HG03108 (cell line): ENCODE measurements around the gene KDM6A.
"Not testable (repeated sequence)": the region's sequence is repeated elsewhere in the genome, so short reads cannot be mapped to it uniquely, and the experiment has no call there.

Experiments
- ATAC-seq: cut with Tn5 transposase; IDR thresholded peaks from one replicate; pipeline ENCODE4 v1.9.1; 2021; ENCODE audit warnings: moderate library complexity; ENCODE audit not compliant: unreplicated experiment

The KDM6A gene

GRCh38 chrX:44954562-44954961, 81.6 kb downstream of the KDM6A start:
- no peak for ATAC-seq

- no peak for ATAC-seq
Measured at GRCh38 chrX:44957848-44958247, 84.9 kb downstream of the KDM6A start.

GRCh38 chrX:44958480-44958879, 85.5 kb downstream of the KDM6A start:
- no peak for ATAC-seq

- no peak for ATAC-seq
Measured at GRCh38 chrX:44961817-44962607, 89.0 kb downstream of the KDM6A start.

DNA sequence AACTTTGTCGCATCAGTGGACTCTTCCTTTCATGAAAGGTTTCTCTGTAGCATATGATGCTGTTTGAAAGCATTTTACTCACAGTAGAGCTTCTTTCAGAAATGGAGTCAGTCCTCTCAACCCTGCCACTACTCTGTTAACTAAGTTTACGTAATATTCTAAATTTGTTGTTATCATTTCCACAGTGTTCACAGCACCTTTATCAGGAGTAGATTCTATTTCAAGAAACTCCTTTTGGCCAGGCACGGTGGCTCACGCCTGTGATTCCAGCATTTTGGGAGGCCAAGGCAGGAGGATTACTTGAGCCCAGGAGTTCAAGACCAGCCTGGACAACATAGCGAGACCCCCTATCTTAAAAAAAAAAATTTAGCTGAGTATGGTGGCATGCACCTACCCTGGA, 90.0 kb downstream of the KDM6A start:
- ATAC-seq, result no peak

DNA sequence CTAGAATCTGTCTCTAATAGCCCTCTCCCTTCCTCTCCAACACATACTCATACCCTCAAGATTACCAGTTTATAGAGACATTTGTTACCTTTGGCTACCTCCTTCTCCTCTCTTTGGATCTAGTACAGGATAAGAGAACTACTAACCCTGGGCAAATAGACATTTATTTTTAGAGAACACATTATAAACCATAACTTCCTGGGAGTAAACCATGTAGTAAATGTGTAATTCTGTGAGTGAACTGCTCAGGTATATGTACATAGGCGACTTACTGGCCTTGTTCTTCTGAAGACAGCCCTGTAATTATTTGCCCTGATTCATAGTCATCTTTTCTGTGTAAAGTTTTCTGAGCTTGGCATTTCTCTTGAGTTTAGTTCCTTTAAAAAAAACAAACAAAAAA, 94.2 kb downstream of the KDM6A start:
- ATAC-seq, result no peak

DNA sequence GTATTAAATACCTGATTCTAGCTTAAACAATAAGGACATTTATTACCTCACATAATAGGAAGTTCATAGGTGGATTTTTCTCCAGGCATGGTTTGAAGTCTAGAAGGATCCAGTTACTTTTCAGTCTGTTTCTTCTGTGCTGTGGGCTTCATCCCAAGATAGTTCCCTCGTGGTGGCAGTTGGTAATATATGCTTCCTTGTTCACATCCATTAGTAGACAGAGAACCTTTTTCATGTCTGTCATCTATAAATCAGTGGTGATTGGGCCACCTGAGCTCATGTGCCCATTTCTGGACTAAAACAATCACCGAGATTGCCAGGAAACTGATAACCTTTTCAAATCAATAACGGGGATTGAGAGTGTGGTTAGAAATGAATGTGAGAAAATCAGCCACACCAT, 97.7 kb downstream of the KDM6A start:
- ATAC-seq, result no peak

DNA sequence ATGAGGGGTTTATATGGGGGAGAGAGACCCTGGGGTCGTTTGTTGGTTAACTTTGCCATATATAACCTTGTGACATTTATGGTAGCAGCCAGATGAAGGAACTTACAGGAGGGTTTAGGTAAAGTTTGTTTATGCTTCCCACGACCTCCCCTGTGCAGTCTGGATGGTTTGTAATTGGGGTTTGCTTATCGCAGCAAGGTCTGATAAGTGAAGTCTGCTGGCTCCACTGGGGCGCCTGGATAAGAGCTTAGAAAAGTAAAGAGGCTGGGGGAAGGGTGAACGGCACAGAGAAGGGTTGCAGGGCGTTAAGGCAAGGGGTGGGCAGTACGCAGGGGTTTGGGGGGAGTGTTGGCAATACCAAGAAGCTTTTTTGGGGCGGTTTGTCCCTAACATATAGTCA, 98.7 kb downstream of the KDM6A start:
- no peak for ATAC-seq

DNA sequence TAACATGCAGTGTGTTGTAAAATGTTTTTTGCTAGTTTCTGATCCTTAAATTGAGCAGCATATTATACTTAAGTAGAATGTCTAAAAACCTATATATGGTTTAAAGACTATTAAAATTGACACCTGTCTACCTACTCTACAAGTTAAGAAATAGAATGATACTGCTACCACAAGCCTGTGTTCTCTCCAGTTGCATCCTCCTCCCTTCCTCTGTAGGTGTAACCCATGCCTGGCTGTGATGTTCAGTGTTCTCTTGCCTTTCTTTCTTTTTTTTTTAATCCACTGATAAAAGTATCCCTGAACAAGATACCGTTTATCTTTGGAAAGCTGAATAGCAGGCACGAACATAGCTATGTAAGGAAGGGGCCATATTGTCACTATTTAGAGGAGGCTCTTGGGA, 99.1 kb downstream of the KDM6A start:
- no peak for ATAC-seq

DNA sequence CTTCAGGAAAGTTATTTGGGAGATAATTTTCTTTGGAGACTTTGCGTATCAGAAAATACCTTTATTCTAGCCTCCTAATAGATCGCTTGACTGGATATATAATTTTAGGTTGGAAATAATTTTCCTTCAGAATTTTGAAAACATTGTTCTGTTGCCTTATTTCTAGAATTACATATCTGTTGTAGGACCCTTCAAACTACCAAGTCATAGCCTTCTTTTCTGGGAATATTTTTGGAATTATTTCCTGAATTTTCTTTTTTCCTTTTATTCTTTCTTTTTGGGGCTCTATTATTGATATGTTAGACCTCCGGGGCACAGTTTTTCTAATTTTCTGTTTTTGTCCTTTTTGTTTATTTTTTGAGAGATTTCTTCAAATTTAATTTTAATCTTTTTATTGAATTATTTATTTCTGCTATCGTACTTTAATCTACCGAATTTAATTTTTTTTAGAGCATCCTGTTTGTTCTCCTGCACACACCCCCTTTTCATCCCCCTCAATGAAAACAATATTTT, 100.5 kb downstream of the KDM6A start:
- no peak for ATAC-seq

DNA sequence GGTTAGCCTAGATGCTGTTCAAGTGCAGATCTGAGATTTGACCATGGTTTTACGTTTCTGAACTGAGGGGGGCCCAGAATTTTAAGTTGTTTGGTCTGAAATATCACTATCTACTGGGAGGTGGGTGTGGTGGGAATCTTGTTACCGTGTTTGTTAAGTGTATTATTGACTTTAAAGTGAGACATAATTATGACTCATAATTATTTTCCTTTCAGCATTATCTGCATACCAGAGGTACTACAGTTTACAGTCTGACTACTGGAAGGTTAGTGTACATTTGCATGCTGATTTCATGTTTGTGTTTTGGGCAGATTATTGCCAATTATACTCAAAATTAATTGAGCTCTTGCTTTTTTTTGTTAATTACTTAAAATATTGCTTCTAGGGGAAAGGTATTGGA, 101.5 kb downstream of the KDM6A start:
- no peak for ATAC-seq

GRCh38 chrX:44975666-44976263, 102.8 kb downstream of the KDM6A start:
- no peak for ATAC-seq

- no peak for ATAC-seq
Measured at GRCh38 chrX:44978976-44979375, 106.0 kb downstream of the KDM6A start.

DNA sequence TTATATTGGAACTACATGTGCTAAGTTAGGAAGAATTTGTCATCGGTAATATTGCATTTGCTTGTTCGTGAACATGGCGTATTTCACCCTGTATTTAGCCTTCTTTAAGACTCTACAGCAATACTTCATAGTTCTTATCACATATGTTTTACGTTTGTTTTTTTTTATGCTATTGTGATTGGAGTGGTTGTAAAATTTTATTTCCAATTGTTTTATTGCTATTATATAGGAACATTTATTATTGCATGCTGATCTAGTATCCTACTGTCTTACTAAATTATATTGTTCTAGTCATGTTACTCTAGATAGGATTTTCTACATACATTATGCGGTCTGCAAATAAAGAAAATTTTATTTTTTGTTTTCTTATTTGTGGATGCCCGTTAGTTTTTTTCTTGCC, 107.4 kb downstream of the KDM6A start:
- ATAC-seq, result no peak

DNA sequence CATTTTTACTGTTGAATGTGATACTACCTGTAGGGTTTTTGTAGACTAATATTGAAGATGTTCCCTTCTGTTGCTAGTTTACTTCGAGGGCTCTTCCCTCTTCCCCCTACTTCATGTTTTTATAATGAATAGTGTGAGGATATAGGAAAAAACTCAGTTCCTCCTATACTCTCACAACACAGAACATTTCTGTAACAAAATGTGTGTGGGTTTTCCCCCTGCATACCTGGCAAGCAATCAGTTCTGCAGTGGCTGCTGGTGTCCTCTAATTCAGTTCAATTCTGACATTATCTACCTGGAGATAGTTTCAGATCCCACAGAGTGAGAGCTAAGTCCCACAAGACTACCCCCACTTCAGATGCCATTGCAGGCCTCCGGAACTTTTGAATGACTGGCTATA, 107.9 kb downstream of the KDM6A start:
- ATAC-seq, result no peak

DNA sequence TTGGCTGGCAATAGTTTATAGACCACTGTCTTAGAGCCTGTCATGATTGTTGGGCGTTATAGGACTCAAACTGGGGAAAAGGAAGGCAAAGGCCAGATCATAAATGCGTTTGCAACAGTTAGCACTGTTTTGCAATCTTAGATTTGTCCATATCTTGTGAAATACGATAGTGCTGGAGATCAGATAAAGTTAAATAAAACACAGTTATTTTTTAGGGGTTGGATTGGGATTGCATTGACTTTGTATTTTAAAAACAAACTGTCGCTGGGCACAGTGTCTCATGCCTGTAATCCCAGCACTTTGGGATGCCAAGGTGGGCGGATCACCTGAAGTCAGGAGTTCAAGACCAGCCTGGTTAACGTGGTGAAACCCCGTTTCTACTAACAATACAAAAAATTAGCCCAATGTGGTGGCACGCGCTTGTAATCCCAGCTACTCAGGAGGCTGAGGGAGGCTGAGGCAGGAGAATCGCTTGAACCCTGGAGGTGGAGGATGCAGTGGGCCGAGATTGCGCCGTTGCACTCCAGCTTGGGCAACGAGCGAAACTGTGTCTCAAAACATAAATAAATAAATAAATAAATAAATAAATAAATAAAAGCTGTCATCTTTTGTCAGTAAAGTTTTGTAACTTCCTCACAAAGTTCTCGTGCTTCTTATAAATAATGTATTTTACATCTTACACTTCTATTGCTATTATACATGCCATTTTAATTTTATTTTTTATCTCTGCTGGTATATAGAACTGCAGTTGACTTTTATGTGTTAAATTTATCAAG, 117.2 kb downstream of the KDM6A start:
- no peak for ATAC-seq

GRCh38 chrX:44992775-44993174, 119.8 kb downstream of the KDM6A start:
- ATAC-seq, result no peak

- ATAC-seq, result no peak
Measured at GRCh38 chrX:44996277-44996676, 123.3 kb downstream of the KDM6A start.

GRCh38 chrX:44997282-44997812, 124.4 kb downstream of the KDM6A start:
- ATAC-seq, result no peak

DNA sequence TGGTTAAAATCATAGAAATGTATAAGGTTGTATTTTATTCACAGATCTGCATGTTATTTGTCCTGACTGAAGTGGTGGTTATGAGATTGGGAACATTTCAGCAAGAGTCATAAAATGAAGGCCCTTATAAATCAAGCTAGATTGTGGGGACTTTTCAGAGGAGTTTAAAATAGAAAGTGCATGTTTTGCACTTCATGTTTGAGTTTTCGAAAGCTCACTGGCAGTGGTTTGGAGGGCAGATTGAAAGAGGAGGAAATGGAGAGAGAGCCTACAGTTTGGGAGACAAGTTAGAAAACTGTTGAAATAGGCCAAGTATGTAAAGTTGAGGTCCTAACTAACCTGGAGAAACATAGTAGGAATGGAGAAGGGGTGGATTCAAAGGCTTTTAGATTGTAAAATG, 124.9 kb downstream of the KDM6A start:
- no peak for ATAC-seq

GRCh38 chrX:44999237-44999636, 126.2 kb downstream of the KDM6A start:
- not testable (repeated sequence) for ATAC-seq

GRCh38 chrX:44999872-45000271, 126.9 kb downstream of the KDM6A start:
- ATAC-seq, result not testable (repeated sequence)
